Measurements from ENCODE around the gene IDUA. TPM values are rescaled to one million over a fixed set of nuclear protein-coding genes. Genes with fewer than 3 reads are reported as not detected.
"Not testable (repeated sequence)": the region's sequence is repeated elsewhere in the genome, so short reads cannot be mapped to it uniquely, and the experiment has no call there.

The IDUA gene
- total RNA-seq: 10 to 100 TPM; 10.4 to 23.1 (median 11.5) TPM

DNA sequence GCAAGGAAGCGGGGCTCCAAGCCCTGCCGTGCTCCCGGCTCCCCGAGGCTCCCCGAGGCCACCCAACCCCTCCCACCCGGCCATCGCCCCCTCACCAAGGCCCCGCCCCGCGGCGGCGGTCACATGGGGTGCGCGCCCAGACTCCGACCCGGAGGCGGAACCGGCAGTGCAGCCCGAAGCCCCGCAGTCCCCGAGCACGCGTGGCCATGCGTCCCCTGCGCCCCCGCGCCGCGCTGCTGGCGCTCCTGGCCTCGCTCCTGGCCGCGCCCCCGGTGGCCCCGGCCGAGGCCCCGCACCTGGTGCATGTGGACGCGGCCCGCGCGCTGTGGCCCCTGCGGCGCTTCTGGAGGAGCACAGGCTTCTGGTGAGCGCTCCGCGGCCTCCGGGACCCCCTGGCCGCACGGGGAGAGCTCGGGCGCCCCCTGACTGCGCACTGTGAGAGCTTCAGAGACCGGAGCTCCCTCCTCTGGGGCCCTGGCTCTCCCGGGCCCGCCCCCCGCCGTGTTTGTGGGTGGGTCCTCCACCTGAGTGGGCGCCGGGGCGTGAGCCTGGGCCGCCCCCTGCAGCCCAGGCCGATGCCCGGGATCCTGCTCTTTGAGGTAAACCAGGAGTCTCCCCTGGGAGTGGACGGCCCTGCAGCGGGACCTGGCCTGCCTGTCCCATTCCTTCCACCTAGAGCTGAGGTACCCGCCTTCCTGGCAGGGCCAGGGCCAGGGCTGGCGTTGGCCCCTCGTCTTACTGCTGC lies at the start of gene IDUA:
Gene IDUA (plus strand): TSS at position 166 of the 745 bp plus-strand sequence. CDS start 41 bp downstream, at position 207.
- no peaks in the 10 kb centered on the region for H3K9me3 ChIP-seq
- TF ChIP-seq POLR2AphosphoS5 (IDR thresholded peaks at IDR 0.05) (peak in 1 of 2 donors; percentile 53), EP300 (IDR thresholded peaks at IDR 0.05) (no peak), POLR2A (IDR thresholded peaks at IDR 0.05; ENCODE audit: low read depth) (no peak)
- TF ChIP-seq, protein P1, sequence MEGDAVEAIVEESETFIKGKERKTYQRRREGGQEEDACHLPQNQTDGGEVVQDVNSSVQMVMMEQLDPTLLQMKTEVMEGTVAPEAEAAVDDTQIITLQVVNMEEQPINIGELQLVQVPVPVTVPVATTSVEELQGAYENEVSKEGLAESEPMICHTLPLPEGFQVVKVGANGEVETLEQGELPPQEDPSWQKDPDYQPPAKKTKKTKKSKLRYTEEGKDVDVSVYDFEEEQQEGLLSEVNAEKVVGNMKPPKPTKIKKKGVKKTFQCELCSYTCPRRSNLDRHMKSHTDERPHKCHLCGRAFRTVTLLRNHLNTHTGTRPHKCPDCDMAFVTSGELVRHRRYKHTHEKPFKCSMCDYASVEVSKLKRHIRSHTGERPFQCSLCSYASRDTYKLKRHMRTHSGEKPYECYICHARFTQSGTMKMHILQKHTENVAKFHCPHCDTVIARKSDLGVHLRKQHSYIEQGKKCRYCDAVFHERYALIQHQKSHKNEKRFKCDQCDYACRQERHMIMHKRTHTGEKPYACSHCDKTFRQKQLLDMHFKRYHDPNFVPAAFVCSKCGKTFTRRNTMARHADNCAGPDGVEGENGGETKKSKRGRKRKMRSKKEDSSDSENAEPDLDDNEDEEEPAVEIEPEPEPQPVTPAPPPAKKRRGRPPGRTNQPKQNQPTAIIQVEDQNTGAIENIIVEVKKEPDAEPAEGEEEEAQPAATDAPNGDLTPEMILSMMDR (IDR thresholded peaks at IDR 0.05): peak; percentile 26 to 41 (median 37)
- H3K4me1 ChIP-seq: peaks cover 24 to 34% (median 29%) of the 10 kb centered on the region in 4 donors
- intact Hi-C loops (cut with DNase I): no loop called here
- no CpG with 5 or more reads among the region's 69 CpGs for WGBS
- DNase-seq (ENCODE audit: extremely low spot score): peak; percentile 95
- peak within 1 kb of the TSS; percentile 42 to 69 (median 54) for H3K27ac ChIP-seq (replicated peaks in 1 of 4)
- H3K36me3 ChIP-seq: peaks cover 0 to 30% (median 18%) of the 10 kb centered on the region in 4 donors
- H3K4me3 ChIP-seq: peak within 1 kb of the TSS; percentile 64 to 89 (median 78)
- H3K27me3 ChIP-seq: no peaks in the 10 kb centered on the region

DNA sequence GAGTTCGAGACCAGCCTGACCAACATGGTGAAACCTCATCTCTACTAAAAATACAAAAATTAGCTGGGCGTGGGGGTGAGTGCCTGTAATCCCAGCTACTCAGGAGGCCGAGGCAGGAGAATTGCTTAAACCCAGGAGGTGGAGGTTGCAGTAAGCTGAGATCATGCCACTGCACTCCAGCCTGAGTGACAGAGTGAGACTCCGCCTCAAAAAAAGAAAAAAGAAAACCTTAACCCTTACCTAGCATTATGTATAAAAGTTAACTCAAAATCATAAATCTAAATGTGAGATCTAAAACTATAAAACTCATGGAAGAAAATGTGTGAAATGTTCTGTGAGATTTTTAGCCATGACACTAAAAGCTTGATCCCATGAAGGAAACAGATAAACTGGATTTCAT lies 47.3 kb upstream of the IDUA start:
- peaks cover 0 to 13% (median 10%) of the 10 kb centered on the region in 4 donors for H3K36me3 ChIP-seq
- H3K9me3 ChIP-seq; DNase-seq (ENCODE audit: extremely low spot score); intact Hi-C loops (cut with DNase I); H3K4me3 ChIP-seq; H3K27ac ChIP-seq (replicated peaks in 1 of 4); H3K27me3 ChIP-seq; H3K4me1 ChIP-seq: not testable (repeated sequence)
- 92% methylated on average over 4 of the region's 4 CpGs for WGBS

DNA sequence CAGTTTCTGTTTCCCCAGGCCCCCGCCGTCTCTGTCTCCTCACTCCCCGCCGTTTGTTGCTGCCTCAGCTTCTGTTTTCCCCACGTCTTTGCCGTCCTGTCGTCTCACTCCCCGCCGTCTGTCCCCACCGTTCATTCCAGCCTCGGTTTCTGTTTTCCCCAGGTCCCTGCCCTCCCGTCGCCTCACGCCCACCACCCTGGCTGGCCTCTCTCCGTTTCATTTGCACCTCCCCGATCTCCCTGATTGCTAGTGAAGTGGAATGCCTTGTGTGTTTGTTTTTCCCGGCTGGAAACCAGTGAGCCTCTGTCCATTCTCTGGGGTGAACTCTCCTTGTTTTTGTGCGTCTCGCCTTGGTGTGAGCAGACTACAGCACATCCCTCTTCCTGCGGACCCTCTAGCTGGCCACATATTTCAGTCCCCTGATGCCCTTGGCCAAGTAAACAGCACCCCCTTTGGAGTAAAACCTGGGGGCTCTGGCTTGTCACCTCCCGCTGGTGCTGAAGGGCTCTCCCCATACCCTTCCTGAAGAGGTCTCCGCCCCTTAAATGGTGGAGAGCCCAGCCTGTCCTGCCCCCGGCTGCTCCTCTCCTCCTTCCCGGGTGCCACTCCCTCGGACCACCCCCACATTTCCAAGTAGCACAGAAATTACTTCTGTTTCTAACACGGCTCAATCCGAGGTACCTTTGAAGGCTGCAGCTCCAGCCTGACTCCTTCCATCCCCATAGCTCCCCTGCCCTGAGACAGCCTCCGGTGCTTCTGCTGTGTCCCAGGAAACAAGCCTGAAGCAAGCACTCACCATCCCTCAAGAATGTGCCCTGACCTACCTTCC lies 41.4 kb upstream of the IDUA start:
- TF ChIP-seq POLR2A (IDR thresholded peaks at IDR 0.05; ENCODE audit: low read depth) (no peak), POLR2AphosphoS5 (IDR thresholded peaks at IDR 0.05) (no peak), EP300 (IDR thresholded peaks at IDR 0.05) (no peak)
- TF ChIP-seq, protein P1 (IDR thresholded peaks at IDR 0.05): no peak
- Histone ChIP-seq H3K9me3 (no peaks in the 10 kb centered on the region), H3K4me1 (peaks cover 5 to 17% (median 8%) of the 10 kb centered on the region in 4 donors), H3K27me3 (no peaks in the 10 kb centered on the region), H3K27ac (replicated peaks in 1 of 4) (no peak overlapping the region), H3K4me3 (no peak overlapping the region), H3K36me3 (peaks cover 0 to 13% (median 10%) of the 10 kb centered on the region in 4 donors)
- 69% methylated on average over 28 of the region's 28 CpGs for WGBS
- intact Hi-C loops (cut with DNase I): no loop called here
- DNase-seq (ENCODE audit: extremely low spot score): no peak

DNA sequence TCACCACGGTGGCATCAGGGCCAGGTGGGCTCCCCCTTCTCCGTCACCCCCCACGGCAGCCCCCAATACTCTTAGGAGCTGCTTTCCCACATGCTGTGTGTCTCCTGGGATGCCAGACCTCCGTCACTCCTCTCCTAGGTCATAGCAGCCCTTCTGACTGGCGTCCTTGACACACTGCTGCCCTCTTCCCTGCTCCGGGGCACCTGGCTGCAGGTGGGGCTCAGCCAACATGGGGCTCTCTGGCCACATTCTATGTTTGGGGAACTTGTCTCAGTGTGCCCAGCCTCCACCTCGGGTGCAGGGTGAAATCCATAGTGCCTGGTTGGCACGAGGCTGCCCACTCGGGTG lies 40.8 kb upstream of the IDUA start:
- Histone ChIP-seq H3K27me3 (no peaks in the 10 kb centered on the region), H3K4me1 (peaks cover 5 to 17% (median 8%) of the 10 kb centered on the region in 4 donors), H3K27ac (replicated peaks in 1 of 4) (no peak overlapping the region), H3K4me3 (no peak overlapping the region), H3K9me3 (no peaks in the 10 kb centered on the region), H3K36me3 (peaks cover 0 to 13% (median 10%) of the 10 kb centered on the region in 4 donors)
- DNase-seq (ENCODE audit: extremely low spot score): no peak
- 75% methylated on average over 5 of the region's 9 CpGs for WGBS
- intact Hi-C loops (cut with DNase I): no loop called here
- TF ChIP-seq, protein P1 (IDR thresholded peaks at IDR 0.05): no peak
- no peak for TF ChIP-seq POLR2A (IDR thresholded peaks at IDR 0.05; ENCODE audit: low read depth)
